Measurements from ENCODE around the gene ANKDD1B.
A peak's percentile ranks its signal among the peaks of the same experiment; 100 is the strongest.

Gene ANKDD1B

DNA sequence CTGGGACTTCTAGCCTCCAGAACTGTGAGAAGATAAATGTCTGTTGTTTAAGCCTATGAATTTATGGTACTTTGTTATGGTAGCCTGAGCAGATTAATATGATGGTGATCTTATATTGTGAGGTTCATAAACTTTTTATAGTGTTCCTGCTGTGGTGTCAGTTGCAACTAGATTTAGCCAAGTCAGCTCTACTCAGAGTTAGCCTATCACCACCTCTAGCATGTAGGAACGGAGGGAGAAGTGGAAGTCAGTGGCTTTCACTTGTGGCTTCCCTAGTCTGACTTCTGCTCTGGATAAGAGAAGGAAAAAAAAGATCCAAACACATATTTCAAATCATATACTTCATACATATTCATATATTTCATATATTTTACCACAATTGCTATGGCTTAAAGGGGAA is 99.4 kb downstream of the ANKDD1B start:
- no peak for DNase-seq

GRCh38 chr5:75711151-75711550 is 99.9 kb downstream of the ANKDD1B start:
- no peak for DNase-seq

- DNase-seq = no peak
Measured at GRCh38 chr5:75712091-75712490, 100.8 kb downstream of the ANKDD1B start.

GRCh38 chr5:75716715-75717081 is 105.4 kb downstream of the ANKDD1B start:
- no peak for DNase-seq

GRCh38 chr5:75717082-75717922 is 106.0 kb downstream of the ANKDD1B start, which contains the start of gene POC5:
TSS of gene POC5 (minus strand) at chr5:75717437. CDS start at chr5:75712937, 4,500 bp downstream.
- DNase-seq = peak; percentile 77

DNA sequence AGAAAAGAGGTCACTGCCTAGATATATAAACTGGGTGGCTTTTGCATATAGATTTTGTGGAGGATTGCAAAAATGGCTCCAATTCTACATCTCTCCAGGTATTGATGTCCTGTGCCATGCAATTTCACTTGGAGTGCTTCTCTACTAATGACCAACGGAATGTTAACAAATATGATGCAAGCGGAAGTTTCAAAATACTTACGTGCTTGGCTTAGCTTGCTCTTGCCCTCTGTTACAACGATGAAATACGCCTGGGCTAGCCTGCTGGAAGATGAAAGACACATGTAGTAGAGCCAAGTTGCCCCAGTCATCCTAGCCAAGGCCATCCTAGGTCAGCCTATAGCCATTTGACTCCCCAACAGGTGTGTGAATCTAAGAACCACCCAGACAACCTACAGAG is 109.6 kb downstream of the ANKDD1B start:
- no peak for DNase-seq
